CD14-positive monocyte (primary cell): ENCODE results near the gene C2orf80. TPM values are rescaled to one million over a fixed set of nuclear protein-coding genes. Genes with fewer than 3 reads are reported as not detected.

Source experiments
- DNase-seq, 3 donors: peaks; one replicate each; pipeline ENCODE4 v3.0.0-alpha.2; 2011 to 2022
- H2AFZ ChIP-seq: 2 replicates; pipeline ENCODE4 v1.6.0; 2012; ENCODE audit warnings: mild to moderate bottlenecking, low read depth, low read length, inconsistent platforms; ENCODE audit not compliant: insufficient read depth, poor library complexity, severe bottlenecking
- H3K27ac ChIP-seq, 2 donors: 1 replicate in 1 of 2; 2 replicates in 1 of 2; pipeline ENCODE4 v1.5.1; 2012 to 2013; ENCODE audit warnings: low read length in 2 of 2, control low read depth in 1 of 2, inconsistent platforms in 1 of 2, low read depth in 1 of 2, mild to moderate bottlenecking in 1 of 2
- H3K27me3 ChIP-seq, 2 donors: one replicate each; pipeline versions ENCODE4 v1.6.0 to v1.6.1; 2011 to 2013; ENCODE audit warnings: low read length in 2 of 2; ENCODE audit not compliant: control insufficient read depth in 2 of 2, insufficient read depth in 2 of 2
- H3K36me3 ChIP-seq, 2 donors: replicated peaks in 1 of 2; 1 replicate in 1 of 2; 2 replicates in 1 of 2; pipeline versions ENCODE4 v1.5.1 to v1.6.1; 2012 to 2013; ENCODE audit warnings: low read length in 2 of 2, control low read depth in 1 of 2, inconsistent platforms in 1 of 2, mild to moderate bottlenecking in 1 of 2; ENCODE audit not compliant: insufficient read depth in 2 of 2, control insufficient read depth in 1 of 2
- H3K4me1 ChIP-seq, 2 donors: 1 replicate in 1 of 2; 2 replicates in 1 of 2; pipeline versions ENCODE4 v1.5.1 to v1.6.1; 2012 to 2013; ENCODE audit warnings: low read length in 2 of 2, control low read depth in 1 of 2, inconsistent platforms in 1 of 2, mild to moderate bottlenecking in 1 of 2, moderate library complexity in 1 of 2; ENCODE audit not compliant: insufficient read depth in 2 of 2, control insufficient read depth in 1 of 2
- H3K4me2 ChIP-seq: replicated peaks from 2 replicates; pipeline ENCODE3; 2012; ENCODE audit warnings: low read length, moderate library complexity, mild to moderate bottlenecking; ENCODE audit not compliant: poor library complexity, severe bottlenecking; ENCODE audit errors: extremely low read depth
- H3K4me3 ChIP-seq, 3 experiments: fragments of 200-600 bp in 1 of 3; sonication (generic) in 1 of 3; replicated peaks in 1 of 3; 1 replicate in 2 of 3; 2 replicates in 1 of 3; pipeline ENCODE4 v1.5.1; 2011 to 2013; ENCODE audit warnings: low read length in 3 of 3, mild to moderate bottlenecking in 3 of 3, control low read depth in 2 of 3, low read depth in 2 of 3, inconsistent platforms in 1 of 3, moderate library complexity in 1 of 3
- H3K79me2 ChIP-seq: 2 replicates; pipeline ENCODE4 v1.6.0; 2012; ENCODE audit warnings: mild to moderate bottlenecking, control low read depth, inconsistent platforms, low read length, moderate library complexity; ENCODE audit not compliant: insufficient read depth
- H3K9ac ChIP-seq: 2 replicates; pipeline ENCODE4 v1.6.0; 2017; ENCODE audit warnings: low read length, mild to moderate bottlenecking; ENCODE audit not compliant: insufficient read depth, poor library complexity, severe bottlenecking
- H3K9me3 ChIP-seq, 2 donors: replicated peaks in 1 of 2; 1 replicate in 1 of 2; 2 replicates in 1 of 2; pipeline versions ENCODE4 v1.5.1 to v1.6.1; 2012 to 2013; ENCODE audit warnings: low read length in 2 of 2, control low read depth in 1 of 2; ENCODE audit not compliant: control insufficient read depth in 1 of 2, insufficient read depth in 1 of 2
- H4K20me1 ChIP-seq: 2 replicates; pipeline ENCODE4 v1.6.0; 2012; ENCODE audit warnings: mild to moderate bottlenecking, low read length, control low read depth, moderate library complexity; ENCODE audit not compliant: insufficient read depth
- H3K27ac Mint-ChIP-seq, 7 donors: one replicate each; pipeline ENCODE4 v1.8.0; 2020; ENCODE audit warnings: mild to moderate bottlenecking in 7 of 7, mixed read lengths in 7 of 7, moderate library complexity in 6 of 7, inconsistent platforms in 2 of 7
- H3K27me3 Mint-ChIP-seq, 3 donors: one replicate each; pipeline ENCODE4 v1.8.0; 2021 to 2022; ENCODE audit warnings: low read depth in 3 of 3, mild to moderate bottlenecking in 3 of 3, mixed read lengths in 3 of 3, moderate library complexity in 3 of 3, inconsistent platforms in 1 of 3
- H3K36me3 Mint-ChIP-seq, 2 donors: one replicate each; pipeline ENCODE4 v1.8.0; 2020; ENCODE audit warnings: mixed read lengths in 2 of 2, inconsistent platforms in 1 of 2, mild to moderate bottlenecking in 1 of 2
- H3K4me1 Mint-ChIP-seq: one replicate; pipeline ENCODE4 v1.8.0; 2020; ENCODE audit warnings: mild to moderate bottlenecking, mixed read lengths
- H3K4me3 Mint-ChIP-seq, 2 donors: one replicate each; pipeline ENCODE4 v1.8.0; 2020; ENCODE audit warnings: mild to moderate bottlenecking in 2 of 2, mixed read lengths in 2 of 2, moderate library complexity in 1 of 2
- H3K9me3 Mint-ChIP-seq, 7 donors: one replicate each; pipeline ENCODE4 v1.8.0; 2020 to 2022; ENCODE audit warnings: mixed read lengths in 7 of 7, mild to moderate bottlenecking in 6 of 7, moderate library complexity in 6 of 7, inconsistent platforms in 2 of 7
- CTCF ChIP-seq: fragments of 200-600 bp; IDR thresholded peaks from one replicate; pipeline ENCODE4 v1.8.0; 2022; ENCODE audit warnings: antibody characterized with exemption, mild to moderate bottlenecking
- WGBS: methylation state at CpG from one replicate; pipeline ENCODE4 v1.1.5; 2013; ENCODE audit warnings: missing lambda C conversion rate; ENCODE audit not compliant: insufficient coverage; 5-methylcytosine and 5-hydroxymethylcytosine counted together
- intact Hi-C, 2 donors: fragments of 100-400 bp; cut with micrococcal nuclease; formaldehyde crosslinking; loops; one replicate each; pipeline versions ENCODE4 v1.15.0 to v1.15.1; 2023
- polyA plus RNA-seq, 3 donors: library from polyadenylated mRNA; depleted of rRNA in 1 of 3; unstranded in 2 of 3; stranded (reverse) in 1 of 3; fragments of 300-500 nt in 2 of 3; fragments of >200 nt in 1 of 3; fragmentation: Illumina TruSeq in 2 of 3; gene quantifications; 1 replicate in 2 of 3; 2 replicates in 1 of 3; pipeline ENCODE4 v1.2.3, GENCODE V29; 2012 to 2021

C2orf80 gene
- polyA plus RNA-seq, 3 donors = not detected

GRCh38 chr2:208183526-208183925 is 6.3 kb downstream of the C2orf80 start:
- Histone ChIP-seq H3K4me3 (peak overlapping the region in 1 of 3 experiments; percentile 26), H3K9ac (no peak overlapping the region), H3K27ac (no peak overlapping the region), H4K20me1 (no peaks in the 10 kb centered on the region), H3K4me1 (peaks cover 12 to 13% of the 10 kb centered on the region in 2 donors), H3K9me3 (no peaks in the 10 kb centered on the region), H2AFZ (no peak overlapping the region), H3K27me3 (no peaks in the 10 kb centered on the region), H3K79me2 (no peaks in the 10 kb centered on the region), H3K4me2 (peak overlapping the region; percentile 24), H3K36me3 (no peaks in the 10 kb centered on the region)
- H3K9me3 Mint-ChIP-seq = no peaks in the 10 kb centered on the region
- TF ChIP-seq CTCF = no peak
- peaks cover 19% of the 10 kb centered on the region for H3K4me1 Mint-ChIP-seq
- H3K4me3 Mint-ChIP-seq = peak overlapping the region in 1 of 2 donors; percentile 68
- WGBS = 80% methylated on average over 1 of the region's 7 CpGs
- peaks cover 0 to 3% (median 0%) of the 10 kb centered on the region in 3 donors for H3K27me3 Mint-ChIP-seq
- H3K36me3 Mint-ChIP-seq = no peaks in the 10 kb centered on the region
- intact Hi-C loops = no loop called here
- peak overlapping the region in 1 of 7 donors; percentile 68 for H3K27ac Mint-ChIP-seq
- DNase-seq = peak in 2 of 3 donors; percentile 11 to 38

- 100% methylated on average over 1 of the region's 3 CpGs for WGBS
- no peak overlapping the region for H3K27ac ChIP-seq
- H3K4me3 Mint-ChIP-seq = peak overlapping the region in 1 of 2 donors; percentile 27
These were observed 7.0 kb downstream of the C2orf80 start for GRCh38 chr2:208182835-208183234.

More at GRCh38 chr2:208182835-208183234, 7.0 kb downstream of the C2orf80 start:
- Histone ChIP-seq H3K4me1 (peaks cover 12 to 13% of the 10 kb centered on the region in 2 donors), H2AFZ (no peak overlapping the region), H3K9ac (no peak overlapping the region), H3K9me3 (no peaks in the 10 kb centered on the region), H3K79me2 (no peaks in the 10 kb centered on the region), H4K20me1 (no peaks in the 10 kb centered on the region), H3K4me3 (no peak overlapping the region), H3K27me3 (no peaks in the 10 kb centered on the region), H3K36me3 (no peaks in the 10 kb centered on the region), H3K4me2 (no peak overlapping the region)
- H3K27me3 Mint-ChIP-seq = peaks cover 0 to 2% (median 0%) of the 10 kb centered on the region in 3 donors
- intact Hi-C loops = no loop called here
- peaks cover 19% of the 10 kb centered on the region for H3K4me1 Mint-ChIP-seq
- no peak for DNase-seq
- H3K27ac Mint-ChIP-seq = no peak overlapping the region
- no peak for TF ChIP-seq CTCF
- no peaks in the 10 kb centered on the region for H3K36me3 Mint-ChIP-seq
- H3K9me3 Mint-ChIP-seq = no peaks in the 10 kb centered on the region
